Neuronal stem cell (in vitro differentiated cells): ENCODE measurements around the gene AGBL4.

Source experiments
- DNase-seq: peaks from one replicate; pipeline ENCODE4 v3.0.0-alpha.2; 2013; ENCODE audit warnings: low spot score
- H2AFZ ChIP-seq: one replicate; pipeline ENCODE4 v1.6.1; 2013; ENCODE audit warnings: mild to moderate bottlenecking, low read length, inconsistent platforms
- H2AK5ac ChIP-seq: 2 replicates; pipeline ENCODE4 v1.6.1; 2013; ENCODE audit warnings: low read depth, mild to moderate bottlenecking, inconsistent platforms, low read length, moderate library complexity, mixed read lengths
- H2BK120ac ChIP-seq: 2 replicates; pipeline ENCODE4 v1.6.1; 2013; ENCODE audit warnings: low read depth, mild to moderate bottlenecking, inconsistent platforms, low read length, moderate library complexity, mixed read lengths
- H2BK12ac ChIP-seq: one replicate; pipeline ENCODE4 v1.6.1; 2013; ENCODE audit warnings: low read length, inconsistent platforms
- H2BK15ac ChIP-seq: 2 replicates; pipeline ENCODE4 v1.6.1; 2013; ENCODE audit warnings: mild to moderate bottlenecking, low read length, inconsistent platforms, mixed read lengths
- H2BK5ac ChIP-seq: one replicate; pipeline ENCODE4 v1.6.1; 2013; ENCODE audit warnings: inconsistent platforms, mild to moderate bottlenecking, low read length, moderate library complexity
- H3K14ac ChIP-seq: one replicate; pipeline ENCODE4 v1.6.1; 2013; ENCODE audit warnings: low read length, inconsistent platforms
- H3K18ac ChIP-seq: 2 replicates; pipeline ENCODE4 v1.6.1; 2013; ENCODE audit warnings: low read length, inconsistent platforms
- H3K23ac ChIP-seq: 2 replicates; pipeline ENCODE4 v1.6.1; 2013; ENCODE audit warnings: low read depth, mild to moderate bottlenecking, mixed read lengths, low read length, inconsistent platforms; ENCODE audit not compliant: poor library complexity
- H3K27ac ChIP-seq: replicated peaks from 3 replicates; pipeline ENCODE4 v1.5.1; 2013; ENCODE audit warnings: low read length, inconsistent platforms
- H3K27me3 ChIP-seq, 3 experiments: 2 replicates each; pipeline ENCODE4 v1.6.1; 2013; ENCODE audit warnings: low read length in 3 of 3, mild to moderate bottlenecking in 2 of 3, inconsistent platforms in 1 of 3, low read depth in 1 of 3, mixed read lengths in 1 of 3, moderate library complexity in 1 of 3; ENCODE audit not compliant: control insufficient read depth in 3 of 3, insufficient read depth in 3 of 3
- H3K36me3 ChIP-seq, 2 donors: replicated peaks in 1 of 2; 2 replicates each; pipeline ENCODE4 v1.6.1; 2013; ENCODE audit warnings: low read length in 2 of 2; ENCODE audit not compliant: control insufficient read depth in 2 of 2, insufficient read depth in 2 of 2
- H3K4ac ChIP-seq: 2 replicates; pipeline ENCODE4 v1.6.1; 2013; ENCODE audit warnings: inconsistent platforms, mild to moderate bottlenecking, low read length, moderate library complexity
- H3K4me1 ChIP-seq, 2 donors: 1 replicate in 1 of 2; 2 replicates in 1 of 2; pipeline ENCODE4 v1.6.1; 2013; ENCODE audit warnings: low read length in 2 of 2, low read depth in 1 of 2; ENCODE audit not compliant: control insufficient read depth in 2 of 2, insufficient read depth in 1 of 2
- H3K4me2 ChIP-seq: one replicate; pipeline ENCODE4 v1.6.1; 2013; ENCODE audit warnings: mild to moderate bottlenecking, low read length, inconsistent platforms; ENCODE audit not compliant: insufficient read depth, poor library complexity, severe bottlenecking
- H3K4me3 ChIP-seq, 2 donors: 2 replicates each; pipeline ENCODE4 v1.5.1; 2013; ENCODE audit warnings: low read length in 2 of 2, mild to moderate bottlenecking in 2 of 2, inconsistent platforms in 1 of 2, moderate library complexity in 1 of 2
- H3K79me1 ChIP-seq: one replicate; pipeline ENCODE4 v1.6.1; 2013; ENCODE audit warnings: low read depth, mild to moderate bottlenecking, inconsistent platforms, low read length, moderate library complexity
- H3K9ac ChIP-seq: one replicate; pipeline ENCODE4 v1.6.1; 2013; ENCODE audit warnings: mild to moderate bottlenecking, low read depth, low read length, inconsistent platforms; ENCODE audit not compliant: poor library complexity
- H3K9me3 ChIP-seq, 2 donors: replicated peaks in 1 of 2; 2 replicates each; pipeline versions ENCODE3 to v1.6.1; 2013; ENCODE audit warnings: low read length in 2 of 2, mild to moderate bottlenecking in 2 of 2, inconsistent platforms in 1 of 2, low read depth in 1 of 2, mixed read lengths in 1 of 2, moderate library complexity in 1 of 2; ENCODE audit not compliant: control insufficient read depth in 2 of 2, insufficient read depth in 1 of 2
- H4K8ac ChIP-seq: one replicate; pipeline ENCODE4 v1.6.1; 2013; ENCODE audit warnings: low read depth, mild to moderate bottlenecking, inconsistent platforms, low read length, moderate library complexity
- H4K91ac ChIP-seq: one replicate; pipeline ENCODE4 v1.6.1; 2013; ENCODE audit warnings: low read length, low read depth, mild to moderate bottlenecking, inconsistent platforms; ENCODE audit not compliant: poor library complexity
- WGBS, 2 donors: extraction: QIAGEN DNeasy Blood & Tissue Kit; methylation state at CpG; one replicate each; pipeline ENCODE4 v1.1.7; 2013; ENCODE audit warnings: missing lambda C conversion rate in 2 of 2, mixed read lengths in 1 of 2; ENCODE audit not compliant: insufficient read length in 2 of 2, insufficient replicate concordance in 1 of 2; ENCODE audit errors: extremely low coverage in 2 of 2; 5-methylcytosine and 5-hydroxymethylcytosine counted together

Gene AGBL4

DNA sequence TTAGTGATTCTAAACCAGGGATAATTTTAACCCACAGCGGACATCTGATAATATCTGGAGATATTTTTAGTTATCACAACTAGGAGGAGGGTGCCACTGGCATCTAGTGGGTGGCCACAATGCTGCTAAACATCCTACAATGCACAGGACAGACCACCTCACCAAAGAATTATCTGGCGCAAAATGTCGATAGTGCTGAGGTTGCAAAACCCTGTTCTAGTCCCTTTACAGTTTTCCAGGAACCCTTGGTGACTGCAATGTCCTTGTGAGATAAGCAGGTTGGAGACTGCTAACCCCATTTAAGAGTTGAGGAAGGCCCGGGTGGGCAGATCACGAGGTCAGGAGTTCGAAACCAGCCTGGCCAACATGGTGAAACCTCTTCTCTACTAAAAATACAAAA lies 1083.9 kb downstream of the AGBL4 start:
- Histone ChIP-seq H3K4ac (no peak overlapping the region), H3K27me3 (no peaks in the 10 kb centered on the region), H2BK15ac (no peak overlapping the region), H3K9me3 (no peaks in the 10 kb centered on the region), H2AK5ac (no peak overlapping the region), H2AFZ (no peak overlapping the region), H2BK5ac (no peak overlapping the region), H4K91ac (no peak overlapping the region), H3K18ac (no peak overlapping the region), H3K4me2 (no peak overlapping the region), H3K4me3 (no peak overlapping the region), H3K14ac (no peak overlapping the region), H2BK120ac (no peak overlapping the region), H4K8ac (no peak overlapping the region), H3K79me1 (no peaks in the 10 kb centered on the region), H2BK12ac (no peak overlapping the region), H3K23ac (no peak overlapping the region), H3K36me3 (no peaks in the 10 kb centered on the region), H3K27ac (no peak overlapping the region), H3K9ac (no peak overlapping the region), H3K4me1 (no peaks in the 10 kb centered on the region)
- no peak for DNase-seq
- WGBS, 2 donors: no CpG with 5 or more reads among the region's 6 CpGs

DNA sequence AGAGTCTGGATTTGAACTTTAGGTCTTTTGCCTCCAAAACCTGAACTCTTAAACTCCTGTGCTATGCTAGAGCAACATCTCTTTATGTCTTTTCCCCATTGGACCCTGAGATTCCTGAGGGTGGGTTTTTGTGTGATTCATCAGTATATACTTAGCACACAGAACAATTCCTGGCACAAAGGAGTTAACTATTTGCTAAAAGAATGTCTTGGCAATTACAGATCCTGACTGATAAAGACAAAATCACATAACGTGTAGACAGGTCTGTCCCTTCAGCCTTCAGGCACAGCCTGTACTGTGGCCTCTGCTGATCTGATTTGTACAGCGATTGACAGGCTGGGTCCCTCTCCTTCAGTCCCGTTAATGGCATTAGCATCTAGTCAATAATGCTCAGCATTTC lies 1084.7 kb downstream of the AGBL4 start:
- Histone ChIP-seq H4K91ac (no peak overlapping the region), H3K9ac (no peak overlapping the region), H3K4me3 (no peak overlapping the region), H4K8ac (no peak overlapping the region), H3K4me1 (no peaks in the 10 kb centered on the region), H2AFZ (no peak overlapping the region), H3K79me1 (no peaks in the 10 kb centered on the region), H2BK120ac (no peak overlapping the region), H3K36me3 (no peaks in the 10 kb centered on the region), H3K14ac (no peak overlapping the region), H3K18ac (no peak overlapping the region), H2AK5ac (no peak overlapping the region), H2BK12ac (no peak overlapping the region), H3K27me3 (no peaks in the 10 kb centered on the region), H3K4me2 (no peak overlapping the region), H3K9me3 (no peaks in the 10 kb centered on the region), H3K4ac (no peak overlapping the region), H3K23ac (no peak overlapping the region), H2BK15ac (no peak overlapping the region), H2BK5ac (no peak overlapping the region), H3K27ac (no peak overlapping the region)
- WGBS, 2 donors: no CpG with 5 or more reads among the region's 3 CpGs
- DNase-seq: no peak

DNA sequence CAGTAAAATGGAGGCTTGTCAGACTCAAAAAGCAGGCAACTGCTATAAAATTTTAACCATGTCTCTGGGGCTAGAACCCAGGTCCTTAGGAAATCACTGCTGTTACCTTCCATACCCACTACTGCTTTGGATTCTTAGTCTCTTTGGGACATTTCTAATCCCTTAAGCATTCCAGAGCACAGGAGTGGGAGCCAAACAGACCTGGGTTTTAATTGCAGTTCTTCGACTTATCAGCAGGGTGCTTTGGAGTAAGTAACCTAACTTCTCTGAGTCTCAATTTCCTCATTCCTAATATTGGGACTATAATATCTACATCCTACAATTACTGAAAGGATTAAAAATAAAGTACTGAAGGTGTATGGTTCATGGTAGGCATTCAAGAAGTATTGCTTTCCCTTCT lies 1086.0 kb downstream of the AGBL4 start:
- Histone ChIP-seq H3K4me2 (no peak overlapping the region), H2AFZ (no peak overlapping the region), H3K9me3 (no peaks in the 10 kb centered on the region), H2BK120ac (no peak overlapping the region), H3K4me3 (no peak overlapping the region), H2BK5ac (no peak overlapping the region), H4K91ac (no peak overlapping the region), H3K4ac (no peak overlapping the region), H3K4me1 (no peaks in the 10 kb centered on the region), H4K8ac (no peak overlapping the region), H3K36me3 (no peaks in the 10 kb centered on the region), H2AK5ac (no peak overlapping the region), H3K9ac (no peak overlapping the region), H3K27me3 (no peaks in the 10 kb centered on the region), H3K79me1 (no peaks in the 10 kb centered on the region), H3K27ac (no peak overlapping the region), H3K23ac (no peak overlapping the region), H3K14ac (no peak overlapping the region), H2BK15ac (no peak overlapping the region), H3K18ac (no peak overlapping the region), H2BK12ac (no peak overlapping the region)
- DNase-seq: no peak
- no CpG with 5 or more reads among the region's 1 CpG for WGBS, 2 donors

GRCh38 chr1:48936436-48936835 lies 1087.3 kb downstream of the AGBL4 start:
- H2BK15ac ChIP-seq: no peak overlapping the region
- no peak overlapping the region for H3K4me2 ChIP-seq
- no peak overlapping the region for H3K14ac ChIP-seq
- no peak overlapping the region for H2BK120ac ChIP-seq
- H3K23ac ChIP-seq: no peak overlapping the region
- H2BK5ac ChIP-seq: no peak overlapping the region
- H3K4me1 ChIP-seq: peaks cover 0 to 3% of the 10 kb centered on the region in 2 donors
- no CpG with 5 or more reads among the region's 2 CpGs for WGBS, 2 donors
- no peaks in the 10 kb centered on the region for H3K79me1 ChIP-seq
- H4K91ac ChIP-seq: no peak overlapping the region
- H4K8ac ChIP-seq: no peak overlapping the region
- no peak for DNase-seq
- H3K4me3 ChIP-seq: no peak overlapping the region
- H3K27me3 ChIP-seq: no peaks in the 10 kb centered on the region
- no peak overlapping the region for H3K27ac ChIP-seq
- H3K9ac ChIP-seq: no peak overlapping the region
- no peak overlapping the region for H2AFZ ChIP-seq
- H2BK12ac ChIP-seq: no peak overlapping the region
- H3K4ac ChIP-seq: no peak overlapping the region
- H3K9me3 ChIP-seq: no peaks in the 10 kb centered on the region
- no peak overlapping the region for H2AK5ac ChIP-seq
- H3K18ac ChIP-seq: no peak overlapping the region
- H3K36me3 ChIP-seq: no peaks in the 10 kb centered on the region
